COLO668 (cell line): ENCODE results near the gene NTM.
"Not testable (repeated sequence)": the region's sequence is repeated elsewhere in the genome, so short reads cannot be mapped to it uniquely, and the experiment has no call there.

Source experiments
- DNase-seq: peaks from one replicate; lab custom pipeline; 2025; ENCODE audit not compliant: unreplicated experiment; lab: John Stamatoyannopoulos, UW

Gene NTM

GRCh38 chr11:132052904-132053303, 682.5 kb downstream of the NTM start:
- no peak for DNase-seq

- no peak for DNase-seq
These were observed 684.4 kb downstream of the NTM start for GRCh38 chr11:132054822-132055221.

- no peak for DNase-seq
These were observed 684.9 kb downstream of the NTM start for GRCh38 chr11:132055296-132055695.

GRCh38 chr11:132056689-132057088, 686.3 kb downstream of the NTM start:
- no peak for DNase-seq

- no peak for DNase-seq
These were observed 686.9 kb downstream of the NTM start for GRCh38 chr11:132057266-132057665.

- DNase-seq, result no peak
These were observed 687.9 kb downstream of the NTM start for GRCh38 chr11:132058211-132058772.

- no peak for DNase-seq
These were observed 690.2 kb downstream of the NTM start for GRCh38 chr11:132060567-132060966.

GRCh38 chr11:132062031-132062430, 691.6 kb downstream of the NTM start:
- DNase-seq, result no peak

GRCh38 chr11:132062541-132062940, 692.1 kb downstream of the NTM start:
- DNase-seq, result no peak

GRCh38 chr11:132064987-132065620, 694.7 kb downstream of the NTM start:
- DNase-seq, result no peak

GRCh38 chr11:132068556-132068955, 698.1 kb downstream of the NTM start:
- no peak for DNase-seq

GRCh38 chr11:132069593-132069992, 699.2 kb downstream of the NTM start:
- not testable (repeated sequence) for DNase-seq

- not testable (repeated sequence) for DNase-seq
These were observed 700.5 kb downstream of the NTM start for GRCh38 chr11:132070907-132071306.

- no peak for DNase-seq
These were observed 701.8 kb downstream of the NTM start for GRCh38 chr11:132072044-132072857.

- no peak for DNase-seq
These were observed 702.4 kb downstream of the NTM start for GRCh38 chr11:132072858-132073211.

- DNase-seq, result no peak
These were observed 703.4 kb downstream of the NTM start for GRCh38 chr11:132073787-132074186.

GRCh38 chr11:132075447-132075846, 705.0 kb downstream of the NTM start:
- no peak for DNase-seq

- DNase-seq, result no peak
These were observed 707.0 kb downstream of the NTM start for GRCh38 chr11:132077416-132077815.

- no peak for DNase-seq
These were observed 708.1 kb downstream of the NTM start for GRCh38 chr11:132078264-132079076.

GRCh38 chr11:132080127-132080526, 709.7 kb downstream of the NTM start:
- DNase-seq, result no peak

- no peak for DNase-seq
These were observed 712.2 kb downstream of the NTM start for GRCh38 chr11:132082566-132082965.
